Measurements from ENCODE around the gene PCDHGB2.

The PCDHGB2 gene

GRCh38 chr5:141359790-141360426 is at the start of gene PCDHGB2:
Gene PCDHGB2 (plus strand): TSS chr5:141359994. CDS start chr5:141360136, 142 bp downstream.
- peak; percentile 43 for TF ChIP-seq RAD21 (IDR thresholded peaks at IDR 0.05; ENCODE audit: low read depth)
- TF ChIP-seq TCF12 (IDR thresholded peaks at IDR 0.05; ENCODE audit: low read depth) = no peak
- no peak for TF ChIP-seq CREB1 (IDR thresholded peaks at IDR 0.05; ENCODE audit: low read depth)
- no peak for TF ChIP-seq MAX (IDR thresholded peaks at IDR 0.05)
- TF ChIP-seq EGR1 (IDR thresholded peaks at IDR 0.05) = no peak
- no peak for TF ChIP-seq TEAD4 (IDR thresholded peaks at IDR 0.05)

GRCh38 chr5:141313711-141314110 is 46.1 kb upstream of the PCDHGB2 start:
- TF ChIP-seq CEBPB (IDR thresholded peaks at IDR 0.05) (no peak), RAD21 (IDR thresholded peaks at IDR 0.05; ENCODE audit: low read depth) (no peak), MAX (IDR thresholded peaks at IDR 0.05) (no peak), EGR1 (IDR thresholded peaks at IDR 0.05) (no peak), ZBTB7A (IDR thresholded peaks at IDR 0.05; ENCODE audit: low read depth) (no peak), REST (IDR thresholded peaks at IDR 0.05; ENCODE audit: low read depth) (no peak), FOXM1 (IDR thresholded peaks at IDR 0.05; ENCODE audit: borderline replicate concordance, low read depth) (no peak), NFIC (IDR thresholded peaks at IDR 0.05) (no peak), USF1 (IDR thresholded peaks at IDR 0.05) (no peak), YY1 (IDR thresholded peaks at IDR 0.05; ENCODE audit: low read depth) (no peak)

GRCh38 chr5:141319202-141319601 is 40.6 kb upstream of the PCDHGB2 start:
- no peak for TF ChIP-seq TCF12 (IDR thresholded peaks at IDR 0.05; ENCODE audit: low read depth)
- no peak for TF ChIP-seq TEAD4 (IDR thresholded peaks at IDR 0.05)
- no peak for TF ChIP-seq RAD21 (IDR thresholded peaks at IDR 0.05; ENCODE audit: low read depth)
- TF ChIP-seq MAX (IDR thresholded peaks at IDR 0.05) = no peak
- no peak for TF ChIP-seq USF1 (IDR thresholded peaks at IDR 0.05)
- no peak for TF ChIP-seq REST (IDR thresholded peaks at IDR 0.05; ENCODE audit: low read depth)
- TF ChIP-seq YY1 (IDR thresholded peaks at IDR 0.05; ENCODE audit: low read depth) = no peak
- TF ChIP-seq ZBTB7A (IDR thresholded peaks at IDR 0.05; ENCODE audit: low read depth) = no peak

GRCh38 chr5:141319699-141320098 is 40.1 kb upstream of the PCDHGB2 start:
- TF ChIP-seq ZBTB7A (IDR thresholded peaks at IDR 0.05; ENCODE audit: low read depth) (no peak), USF1 (IDR thresholded peaks at IDR 0.05) (no peak), NFIC (IDR thresholded peaks at IDR 0.05) (no peak), FOXM1 (IDR thresholded peaks at IDR 0.05; ENCODE audit: borderline replicate concordance, low read depth) (no peak), RAD21 (IDR thresholded peaks at IDR 0.05; ENCODE audit: low read depth) (no peak), CEBPB (IDR thresholded peaks at IDR 0.05) (no peak), REST (IDR thresholded peaks at IDR 0.05; ENCODE audit: low read depth) (no peak)

All from Ishikawa (cell line).